GM23338 (cell line): ENCODE results near the gene WDR33. TPM values are rescaled to one million over a fixed set of nuclear protein-coding genes. Genes with fewer than 3 reads are reported as not detected.

Experiments
- ATAC-seq: fragments of 200-7000 bp; cut with Tn5 transposase; 3 replicates; pipeline ENCODE4 v1.9.1; 2020
- DNase-seq: peaks from one replicate; pipeline ENCODE4 v3.0.0-alpha.2; 2015; ENCODE audit warnings: low spot score
- H2AFZ ChIP-seq: fragments of 200-600 bp; sonication (generic); 2 replicates; pipeline ENCODE4 v1.8.0; 2016; ENCODE audit warnings: antibody characterized with exemption, mild to moderate bottlenecking, moderate library complexity
- H3F3A ChIP-seq: fragments of 200-600 bp; sonication (generic); replicated peaks from 2 replicates; pipeline ENCODE4 v1.8.0; 2017; ENCODE audit warnings: antibody characterized with exemption, mixed run types, low read depth
- H3K27ac ChIP-seq: fragments of 200-600 bp; sonication (generic); 2 replicates; pipeline ENCODE4 v1.6.1; 2016; ENCODE audit warnings: low read depth
- H3K27me3 ChIP-seq: fragments of 200-600 bp; sonication (generic); 2 replicates; pipeline ENCODE4 v1.8.0; 2016; ENCODE audit warnings: mild to moderate bottlenecking, mixed run types, moderate library complexity; ENCODE audit not compliant: insufficient read depth
- H3K36me3 ChIP-seq: fragments of 200-600 bp; sonication (generic); 2 replicates; pipeline ENCODE4 v1.8.0; 2016; ENCODE audit warnings: mild to moderate bottlenecking; ENCODE audit not compliant: insufficient read depth
- H3K4me1 ChIP-seq: fragments of 200-600 bp; sonication (generic); 2 replicates; pipeline ENCODE4 v1.8.0; 2016; ENCODE audit warnings: mild to moderate bottlenecking, moderate library complexity; ENCODE audit not compliant: insufficient read depth
- H3K4me2 ChIP-seq: fragments of 200-600 bp; sonication (generic); 2 replicates; pipeline ENCODE4 v1.7.1; 2017; ENCODE audit warnings: mixed run types
- H3K4me3 ChIP-seq: fragments of 200-600 bp; sonication (generic); 2 replicates; pipeline ENCODE4 v1.6.1; 2016; ENCODE audit warnings: mixed run types
- H3K79me2 ChIP-seq: fragments of 200-600 bp; sonication (generic); replicated peaks from 2 replicates; pipeline ENCODE4 v1.8.0; 2017; ENCODE audit warnings: mild to moderate bottlenecking; ENCODE audit not compliant: insufficient read depth
- H3K9me2 ChIP-seq: fragments of 200-600 bp; sonication (generic); 2 replicates; pipeline ENCODE4 v1.8.0; 2017; ENCODE audit not compliant: insufficient read depth
- H4K20me1 ChIP-seq: fragments of 200-600 bp; sonication (generic); replicated peaks from 2 replicates; pipeline ENCODE4 v1.8.0; 2017; ENCODE audit warnings: mild to moderate bottlenecking; ENCODE audit not compliant: insufficient read depth
- H3K27ac Mint-ChIP-seq: 2 replicates; pipeline ENCODE4 v1.8.0; 2020; ENCODE audit warnings: inconsistent platforms, mild to moderate bottlenecking, moderate library complexity, mixed read lengths
- H3K27me3 Mint-ChIP-seq: 3 replicates; pipeline ENCODE4 v1.8.0; 2022; ENCODE audit warnings: low read depth, mild to moderate bottlenecking, moderate library complexity, mixed read lengths, inconsistent platforms; ENCODE audit not compliant: insufficient read depth, poor library complexity
- H3K36me3 Mint-ChIP-seq: 3 replicates; pipeline ENCODE4 v1.8.0; 2021; ENCODE audit warnings: low read depth, mild to moderate bottlenecking, inconsistent platforms, moderate library complexity, mixed read lengths
- H3K4me1 Mint-ChIP-seq: 3 replicates; pipeline ENCODE4 v1.8.0; 2020; ENCODE audit warnings: mild to moderate bottlenecking, inconsistent platforms, mixed read lengths
- H3K4me3 Mint-ChIP-seq: 3 replicates; pipeline ENCODE4 v1.8.0; 2021; ENCODE audit warnings: moderate library complexity, mild to moderate bottlenecking, inconsistent platforms, mixed read lengths
- H3K9me3 Mint-ChIP-seq: 3 replicates; pipeline ENCODE4 v1.8.0; 2020; ENCODE audit warnings: moderate library complexity, mild to moderate bottlenecking, inconsistent platforms, mixed read lengths
- CREB1 ChIP-seq: fragments of 250-450 bp; sonication (Bioruptor Pico); IDR thresholded peaks from 2 replicates; pipeline ENCODE4 v1.5.0; 2020; ENCODE audit warnings: low read depth, mild to moderate bottlenecking, moderate library complexity
- ETS1 ChIP-seq: IDR thresholded peaks from 2 replicates; pipeline ENCODE4 v1.6.1; 2016; ENCODE audit warnings: antibody characterized with exemption
- EZH2phosphoT487 ChIP-seq: fragments of 200-600 bp; sonication (generic); IDR thresholded peaks from one replicate; pipeline ENCODE4 v1.8.1; 2018; ENCODE audit warnings: antibody characterized with exemption; ENCODE audit not compliant: unreplicated experiment
- JUNB ChIP-seq: IDR thresholded peaks from one replicate; pipeline ENCODE4 v1.6.1; 2016; ENCODE audit warnings: antibody characterized with exemption; ENCODE audit not compliant: unreplicated experiment
- NANOG ChIP-seq: IDR thresholded peaks from 2 replicates; pipeline ENCODE4 v1.6.1; 2016; ENCODE audit warnings: antibody characterized with exemption, borderline replicate concordance
- REST ChIP-seq: IDR thresholded peaks from one replicate; pipeline ENCODE4 v1.6.1; 2018; ENCODE audit warnings: antibody characterized with exemption; ENCODE audit not compliant: unreplicated experiment
- STAT1 ChIP-seq: IDR thresholded peaks from one replicate; pipeline ENCODE4 v1.6.1; 2016; ENCODE audit warnings: antibody characterized with exemption; ENCODE audit not compliant: unreplicated experiment
- ZNF114 ChIP-seq: fragments of 250-450 bp; sonication (Bioruptor Pico); IDR thresholded peaks from 2 replicates; pipeline ENCODE4 v1.5.0; 2020; ENCODE audit warnings: mild to moderate bottlenecking, moderate library complexity
- ZNF331 ChIP-seq: fragments of 250-450 bp; sonication (Bioruptor Pico); IDR thresholded peaks from 2 replicates; pipeline ENCODE4 v1.5.0; 2020; ENCODE audit warnings: low read depth, mild to moderate bottlenecking, moderate library complexity
- ZNF462 ChIP-seq: fragments of 250-450 bp; sonication (Bioruptor Pico); IDR thresholded peaks from 2 replicates; pipeline ENCODE4 v1.5.0; 2020; ENCODE audit warnings: mild to moderate bottlenecking, moderate library complexity
- polyA plus RNA-seq: library from polyadenylated mRNA; unstranded; fragments of >200 nt; fragmentation: Nextera tagmentation; extraction: Ambion mirVana; gene quantifications from 2 replicates; pipeline ENCODE4 v1.2.1, GENCODE V29; 2016
- total RNA-seq: library from RNA; depleted of rRNA; stranded (reverse); fragments of >200 nt; shearing (Covaris generic); gene quantifications from 2 replicates; pipeline ENCODE4 v1.2.3, GENCODE V29; 2014

Gene WDR33
- total and polyA plus RNA-seq, 2 experiments from 2014 or later, result 37.2 to 54.7 TPM

GRCh38 chr2:127713562-127713961 is 97.4 kb downstream of the WDR33 start:
- no peaks in the 10 kb centered on the region for H3K27me3 ChIP-seq
- no peak overlapping the region for H2AFZ ChIP-seq
- no peak overlapping the region for H3K4me3 Mint-ChIP-seq
- H3K36me3 Mint-ChIP-seq, result peaks cover 35% of the 10 kb centered on the region
- peaks cover 7% of the 10 kb centered on the region for H3K4me1 Mint-ChIP-seq
- H3K27ac ChIP-seq, result no peak overlapping the region
- H3K9me2 ChIP-seq, result no peaks in the 10 kb centered on the region
- peaks cover 1% of the 10 kb centered on the region for H3K27me3 Mint-ChIP-seq
- TF ChIP-seq EZH2phosphoT487, result no peak
- TF ChIP-seq ZNF462 (CRISPR knock-in tag), result no peak
- TF ChIP-seq STAT1, result no peak
- TF ChIP-seq CREB1 (CRISPR knock-in tag), result no peak
- TF ChIP-seq JUNB, result no peak
- TF ChIP-seq ZNF331 (CRISPR knock-in tag), result no peak
- TF ChIP-seq REST, result no peak
- no peak for TF ChIP-seq ETS1
- no peak for TF ChIP-seq NANOG
- no peak for TF ChIP-seq ZNF114 (CRISPR knock-in tag)
- H3K9me3 Mint-ChIP-seq, result no peaks in the 10 kb centered on the region
- H3K4me2 ChIP-seq, result no peak overlapping the region
- no peak overlapping the region for H3K27ac Mint-ChIP-seq
- H3K4me1 ChIP-seq, result no peaks in the 10 kb centered on the region
- no peaks in the 10 kb centered on the region for H3F3A ChIP-seq
- H3K79me2 ChIP-seq, result peaks cover 11% of the 10 kb centered on the region; the same call in 1 of the 2 replicates
- ATAC-seq (no peak), DNase-seq (no peak)
- H3K4me3 ChIP-seq, result no peak overlapping the region
- H3K36me3 ChIP-seq, result peaks cover 33% of the 10 kb centered on the region
- H4K20me1 ChIP-seq, result 0 out of 2 replicates have a peak, but pooled peaks cover 6% of the 10 kb centered on the region
